ENCODE results near the gene CILP. TPM values are rescaled to one million over a fixed set of nuclear protein-coding genes. Genes with fewer than 3 reads are reported as not detected.
"Not testable (repeated sequence)": the region's sequence is repeated elsewhere in the genome, so short reads cannot be mapped to it uniquely, and the experiment has no call there.

The CILP gene
- total RNA-seq, 1 donor = 0.21 TPM

- H3K4me1 ChIP-seq (ENCODE audit: insufficient read depth, low read length) = no peaks in the 10 kb centered on the region
- no peaks in the 10 kb centered on the region for H3K9me3 ChIP-seq (ENCODE audit: low read depth, low read length)
Observed at GRCh38 chr15:65233696-65234095, 22.4 kb upstream of the CILP start.

GRCh38 chr15:65232520-65232919 lies 21.2 kb upstream of the CILP start:
- H3K4me1 ChIP-seq (ENCODE audit: insufficient read depth, low read length) = no peaks in the 10 kb centered on the region
- H3K27me3 ChIP-seq (ENCODE audit: insufficient read depth, low read length) = no peaks in the 10 kb centered on the region
- no peaks in the 10 kb centered on the region for H3K9me3 ChIP-seq (ENCODE audit: low read depth, low read length)
- no peak overlapping the region for H3K4me3 ChIP-seq (ENCODE audit: low read length)

More at GRCh38 chr15:65233696-65234095, 22.4 kb upstream of the CILP start:
- H3K27me3 ChIP-seq (ENCODE audit: insufficient read depth, low read length) = no peaks in the 10 kb centered on the region
- no peak overlapping the region for H3K4me3 ChIP-seq (ENCODE audit: low read length)

DNA sequence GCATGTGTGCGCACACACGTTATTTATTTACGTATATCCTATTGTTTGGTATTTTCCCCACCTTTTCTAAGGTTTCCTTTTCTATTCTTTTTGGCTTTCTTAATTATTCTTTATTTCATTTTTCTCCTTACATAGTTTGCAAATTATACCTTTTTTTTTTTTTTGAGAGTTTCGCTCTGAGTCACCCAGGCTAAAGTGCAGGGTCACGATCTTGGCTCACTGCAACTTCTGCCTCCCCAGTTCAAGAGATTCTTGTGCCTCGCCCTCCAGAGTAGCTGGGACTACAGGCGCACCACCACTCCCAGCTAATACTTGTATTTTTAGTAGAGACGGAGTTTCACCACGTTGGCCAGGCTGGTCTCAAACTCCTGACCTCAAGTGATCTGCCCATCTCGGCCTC lies 20.0 kb upstream of the CILP start:
- no peaks in the 10 kb centered on the region for H3K4me1 ChIP-seq (ENCODE audit: insufficient read depth, low read length)

GRCh38 chr15:65226901-65227300 lies 15.6 kb upstream of the CILP start:
- H3K9me3 ChIP-seq (ENCODE audit: low read depth, low read length); H3K27me3 ChIP-seq (ENCODE audit: insufficient read depth, low read length); H3K4me3 ChIP-seq (ENCODE audit: low read length); H3K4me1 ChIP-seq (ENCODE audit: insufficient read depth, low read length): not testable (repeated sequence)

More for the DNA sequence above, 20.0 kb upstream of the CILP start:
- Histone ChIP-seq H3K9me3 (ENCODE audit: low read depth, low read length) (no peaks in the 10 kb centered on the region), H3K27me3 (ENCODE audit: insufficient read depth, low read length) (no peaks in the 10 kb centered on the region), H3K4me3 (ENCODE audit: low read length) (no peak overlapping the region)

GRCh38 chr15:65226221-65226620 lies 14.9 kb upstream of the CILP start:
- Histone ChIP-seq H3K4me1 (ENCODE audit: insufficient read depth, low read length) (no peaks in the 10 kb centered on the region), H3K9me3 (ENCODE audit: low read depth, low read length) (no peaks in the 10 kb centered on the region), H3K4me3 (ENCODE audit: low read length) (no peak overlapping the region), H3K27me3 (ENCODE audit: insufficient read depth, low read length) (no peaks in the 10 kb centered on the region)

DNA sequence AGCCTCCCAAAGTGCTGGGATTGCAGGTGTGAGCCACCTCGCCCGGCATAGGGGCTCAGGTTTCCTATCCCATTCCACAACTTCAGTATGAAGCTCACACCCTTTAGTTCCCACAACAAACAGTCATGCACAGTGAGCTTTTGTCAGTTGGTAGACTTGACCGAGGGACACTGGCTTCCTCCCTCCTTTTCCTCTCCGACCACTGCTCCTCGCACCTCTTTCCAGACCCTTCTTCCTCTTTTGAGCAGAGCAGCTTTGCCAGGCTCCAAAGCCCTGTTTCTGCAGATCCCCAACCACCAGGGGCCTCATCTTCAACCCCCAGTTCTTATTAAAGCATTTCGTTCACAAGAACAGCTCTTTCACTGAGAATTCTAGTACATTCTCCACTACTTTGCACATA lies 12.7 kb upstream of the CILP start:
- Histone ChIP-seq H3K9me3 (ENCODE audit: low read depth, low read length) (no peaks in the 10 kb centered on the region), H3K4me1 (ENCODE audit: insufficient read depth, low read length) (no peaks in the 10 kb centered on the region), H3K27me3 (ENCODE audit: insufficient read depth, low read length) (no peaks in the 10 kb centered on the region), H3K4me3 (ENCODE audit: low read length) (no peak overlapping the region)

- no peak overlapping the region for H3K4me3 ChIP-seq (ENCODE audit: low read length)
- no peaks in the 10 kb centered on the region for H3K4me1 ChIP-seq (ENCODE audit: insufficient read depth, low read length)
- H3K9me3 ChIP-seq (ENCODE audit: low read depth, low read length) = no peaks in the 10 kb centered on the region
- H3K27me3 ChIP-seq (ENCODE audit: insufficient read depth, low read length) = no peaks in the 10 kb centered on the region
Observed at GRCh38 chr15:65222891-65223290, 11.6 kb upstream of the CILP start.

DNA sequence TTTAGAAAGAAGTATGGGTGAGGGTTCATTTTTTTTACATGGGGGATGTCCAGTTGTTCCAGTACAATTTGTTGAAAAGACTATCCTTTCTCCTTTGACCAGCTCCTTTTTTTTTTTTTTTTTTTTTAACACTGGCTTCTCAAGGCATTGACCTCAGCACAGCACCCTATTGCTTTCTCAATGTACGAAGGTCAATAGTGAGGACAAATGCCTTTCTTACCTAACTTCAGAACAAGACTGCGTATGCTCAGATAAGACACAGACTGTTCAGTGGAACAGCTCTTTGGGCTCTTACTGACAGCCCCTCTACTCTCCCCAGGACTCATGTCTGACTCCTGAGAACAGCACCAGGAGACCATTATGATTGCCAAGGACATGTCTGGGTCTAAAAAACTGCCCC lies 10.4 kb upstream of the CILP start:
- no peaks in the 10 kb centered on the region for H3K4me1 ChIP-seq (ENCODE audit: insufficient read depth, low read length)

DNA sequence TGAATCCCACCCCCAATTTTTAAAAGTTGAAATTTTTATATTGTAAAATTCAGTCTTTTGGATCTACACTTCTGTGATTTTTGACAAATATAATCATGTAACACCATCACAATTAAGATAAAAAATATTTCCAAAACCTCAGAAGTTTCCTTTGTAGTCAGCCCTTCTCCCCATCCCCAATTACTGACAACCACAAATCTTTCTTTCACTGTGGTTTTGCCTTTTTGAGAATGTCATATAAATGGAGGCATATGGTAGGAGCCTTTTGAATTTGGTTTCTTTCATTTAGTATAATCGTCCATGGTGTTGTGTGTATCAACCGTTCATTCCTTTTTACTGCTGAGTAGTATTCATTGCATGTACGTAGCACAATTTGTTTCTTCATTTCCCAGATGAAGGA lies 7.9 kb upstream of the CILP start:
- H3K4me1 ChIP-seq (ENCODE audit: insufficient read depth, low read length) = no peaks in the 10 kb centered on the region
- H3K4me3 ChIP-seq (ENCODE audit: low read length) = no peak overlapping the region
- no peaks in the 10 kb centered on the region for H3K9me3 ChIP-seq (ENCODE audit: low read depth, low read length)
- H3K27me3 ChIP-seq (ENCODE audit: insufficient read depth, low read length) = no peaks in the 10 kb centered on the region

More for the DNA sequence above, 10.4 kb upstream of the CILP start:
- H3K9me3 ChIP-seq (ENCODE audit: low read depth, low read length) = no peaks in the 10 kb centered on the region
- H3K27me3 ChIP-seq (ENCODE audit: insufficient read depth, low read length) = no peaks in the 10 kb centered on the region
- no peak overlapping the region for H3K4me3 ChIP-seq (ENCODE audit: low read length)

- Histone ChIP-seq H3K9me3 (ENCODE audit: low read depth, low read length) (no peaks in the 10 kb centered on the region), H3K4me3 (ENCODE audit: low read length) (no peak overlapping the region), H3K4me1 (ENCODE audit: insufficient read depth, low read length) (no peaks in the 10 kb centered on the region)
Observed at GRCh38 chr15:65217526-65218482, 6.5 kb upstream of the CILP start.

DNA sequence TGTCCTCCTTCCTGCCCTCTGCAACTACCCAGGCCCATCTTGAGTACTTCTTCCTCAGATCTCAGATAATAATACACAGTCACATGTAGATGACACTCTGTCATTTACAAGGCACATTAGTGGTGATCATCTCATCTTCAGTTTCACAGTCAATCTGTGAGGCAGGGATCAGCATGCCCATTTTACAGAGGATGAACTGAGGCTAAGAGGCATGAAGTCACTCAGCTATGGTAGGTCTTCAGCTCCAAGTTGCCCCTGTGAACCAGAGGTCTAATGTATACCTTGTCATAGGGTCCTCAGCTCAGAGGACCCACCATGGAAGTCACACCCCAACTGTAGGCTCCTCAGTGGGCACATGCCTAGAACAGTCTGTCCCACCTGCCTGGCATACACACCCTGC lies 4.2 kb upstream of the CILP start:
- H3K9me3 ChIP-seq (ENCODE audit: low read depth, low read length) = no peaks in the 10 kb centered on the region
- H3K27me3 ChIP-seq (ENCODE audit: insufficient read depth, low read length) = no peaks in the 10 kb centered on the region
- H3K4me1 ChIP-seq (ENCODE audit: insufficient read depth, low read length) = no peaks in the 10 kb centered on the region
- H3K4me3 ChIP-seq (ENCODE audit: low read length) = no peak overlapping the region

More at GRCh38 chr15:65217526-65218482, 6.5 kb upstream of the CILP start:
- H3K27me3 ChIP-seq (ENCODE audit: insufficient read depth, low read length) = no peaks in the 10 kb centered on the region

DNA sequence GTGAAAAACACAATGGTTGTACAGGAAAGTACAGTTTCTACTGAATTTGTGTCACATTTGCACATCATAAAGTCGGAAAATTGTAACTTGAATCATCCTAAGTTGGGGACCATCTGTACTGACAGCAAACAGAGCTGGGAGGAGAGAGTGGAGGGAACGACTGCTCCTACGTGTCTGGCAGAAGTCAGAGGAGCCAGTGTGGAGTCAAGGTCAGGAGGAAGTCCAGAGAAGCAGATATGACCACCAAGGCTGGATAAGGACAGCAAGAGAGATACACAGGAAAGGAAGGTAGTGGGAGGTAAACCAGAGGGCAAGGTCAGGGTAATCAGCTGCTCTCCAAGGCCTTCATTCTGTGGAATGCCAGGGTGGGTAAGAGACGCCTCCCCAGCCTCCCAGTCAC lies 2.7 kb upstream of the CILP start:
- Histone ChIP-seq H3K4me1 (ENCODE audit: insufficient read depth, low read length) (no peaks in the 10 kb centered on the region), H3K4me3 (ENCODE audit: low read length) (no peak overlapping the region), H3K27me3 (ENCODE audit: insufficient read depth, low read length) (no peaks in the 10 kb centered on the region), H3K9me3 (ENCODE audit: low read depth, low read length) (no peaks in the 10 kb centered on the region)

DNA sequence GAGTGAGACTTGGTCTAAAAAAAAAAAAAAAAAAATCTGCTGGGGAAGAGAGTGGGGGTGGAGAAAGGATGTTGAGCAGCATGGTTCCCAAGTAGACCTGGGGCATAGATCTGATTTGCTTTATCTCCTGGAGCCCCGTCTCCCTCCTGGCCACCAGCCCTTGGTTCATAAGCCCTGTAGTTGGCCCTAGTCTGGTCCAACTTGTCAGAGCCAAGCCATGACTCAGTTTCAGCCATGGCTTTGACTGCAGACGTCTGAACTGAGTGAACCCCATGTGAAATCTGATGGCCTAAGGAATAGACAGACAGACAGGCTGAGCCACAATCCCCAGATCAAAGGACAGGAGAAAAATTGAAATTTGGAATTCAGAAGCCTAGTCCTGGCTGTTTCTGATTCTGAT lies 2.0 kb upstream of the CILP start:
- H3K9me3 ChIP-seq (ENCODE audit: low read depth, low read length) = no peaks in the 10 kb centered on the region

GRCh38 chr15:65212097-65212496 lies 824 bp upstream of the CILP start:
- no peak overlapping the region for H3K4me3 ChIP-seq (ENCODE audit: low read length)
- H3K9me3 ChIP-seq (ENCODE audit: low read depth, low read length) = no peaks in the 10 kb centered on the region
- H3K27me3 ChIP-seq (ENCODE audit: insufficient read depth, low read length) = no peaks in the 10 kb centered on the region
- H3K4me1 ChIP-seq (ENCODE audit: insufficient read depth, low read length) = no peaks in the 10 kb centered on the region

More for the DNA sequence above, 2.0 kb upstream of the CILP start:
- no peak overlapping the region for H3K4me3 ChIP-seq (ENCODE audit: low read length)
- no peaks in the 10 kb centered on the region for H3K27me3 ChIP-seq (ENCODE audit: insufficient read depth, low read length)
- H3K4me1 ChIP-seq (ENCODE audit: insufficient read depth, low read length) = no peaks in the 10 kb centered on the region

DNA sequence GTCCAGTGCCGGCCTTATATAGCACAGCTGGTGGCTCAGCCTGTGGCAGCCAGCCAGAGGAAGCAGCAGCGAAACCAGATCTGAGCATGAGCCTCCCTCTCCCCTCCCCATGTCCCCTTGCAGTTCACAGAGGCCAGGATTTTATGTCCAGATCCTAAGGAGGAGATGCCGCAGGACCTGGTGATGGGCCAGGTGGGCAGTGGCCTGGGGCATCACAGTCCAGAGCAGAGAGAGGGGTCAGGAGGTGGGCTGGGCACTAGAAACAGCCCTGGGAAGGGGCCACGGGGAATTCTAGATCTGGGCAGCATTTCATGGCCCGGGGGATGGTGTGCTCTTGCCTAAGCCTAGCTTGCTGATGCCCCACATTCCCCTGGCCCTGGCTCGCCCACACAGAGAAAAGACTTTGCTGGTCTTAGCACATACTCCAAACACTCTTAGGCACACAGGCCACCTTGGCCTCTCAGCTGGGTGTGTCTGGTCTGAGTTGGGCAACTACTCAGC lies 259 bp upstream of the CILP start:
- Histone ChIP-seq H3K4me1 (ENCODE audit: insufficient read depth, low read length) (no peaks in the 10 kb centered on the region), H3K4me3 (ENCODE audit: low read length) (no peak overlapping the region), H3K9me3 (ENCODE audit: low read depth, low read length) (no peaks in the 10 kb centered on the region), H3K27me3 (ENCODE audit: insufficient read depth, low read length) (no peaks in the 10 kb centered on the region)

All from mononuclear cell (primary cell).